Measurements from ENCODE around the gene CYREN. TPM values are rescaled to one million over a fixed set of nuclear protein-coding genes. Genes with fewer than 3 reads are reported as not detected.

The CYREN gene
- total and polyA plus RNA-seq, 2 of the 13 experiments (the other 11 are each of a cell fraction or from before 2014, with no cell fraction given) = 20.7 to 60.7 TPM

GRCh38 chr7:135217645-135218509 is 47.4 kb upstream of the CYREN start (continued):
- TF ChIP-seq, protein P1, sequence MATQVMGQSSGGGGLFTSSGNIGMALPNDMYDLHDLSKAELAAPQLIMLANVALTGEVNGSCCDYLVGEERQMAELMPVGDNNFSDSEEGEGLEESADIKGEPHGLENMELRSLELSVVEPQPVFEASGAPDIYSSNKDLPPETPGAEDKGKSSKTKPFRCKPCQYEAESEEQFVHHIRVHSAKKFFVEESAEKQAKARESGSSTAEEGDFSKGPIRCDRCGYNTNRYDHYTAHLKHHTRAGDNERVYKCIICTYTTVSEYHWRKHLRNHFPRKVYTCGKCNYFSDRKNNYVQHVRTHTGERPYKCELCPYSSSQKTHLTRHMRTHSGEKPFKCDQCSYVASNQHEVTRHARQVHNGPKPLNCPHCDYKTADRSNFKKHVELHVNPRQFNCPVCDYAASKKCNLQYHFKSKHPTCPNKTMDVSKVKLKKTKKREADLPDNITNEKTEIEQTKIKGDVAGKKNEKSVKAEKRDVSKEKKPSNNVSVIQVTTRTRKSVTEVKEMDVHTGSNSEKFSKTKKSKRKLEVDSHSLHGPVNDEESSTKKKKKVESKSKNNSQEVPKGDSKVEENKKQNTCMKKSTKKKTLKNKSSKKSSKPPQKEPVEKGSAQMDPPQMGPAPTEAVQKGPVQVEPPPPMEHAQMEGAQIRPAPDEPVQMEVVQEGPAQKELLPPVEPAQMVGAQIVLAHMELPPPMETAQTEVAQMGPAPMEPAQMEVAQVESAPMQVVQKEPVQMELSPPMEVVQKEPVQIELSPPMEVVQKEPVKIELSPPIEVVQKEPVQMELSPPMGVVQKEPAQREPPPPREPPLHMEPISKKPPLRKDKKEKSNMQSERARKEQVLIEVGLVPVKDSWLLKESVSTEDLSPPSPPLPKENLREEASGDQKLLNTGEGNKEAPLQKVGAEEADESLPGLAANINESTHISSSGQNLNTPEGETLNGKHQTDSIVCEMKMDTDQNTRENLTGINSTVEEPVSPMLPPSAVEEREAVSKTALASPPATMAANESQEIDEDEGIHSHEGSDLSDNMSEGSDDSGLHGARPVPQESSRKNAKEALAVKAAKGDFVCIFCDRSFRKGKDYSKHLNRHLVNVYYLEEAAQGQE (IDR thresholded peaks at IDR 0.05; ENCODE audit: borderline replicate concordance in 1 of 2, low read depth in 1 of 2, low read length in 2 of 2) = no peak
- no peak for TF ChIP-seq ZHX1 (CRISPR knock-in tag; IDR thresholded peaks at IDR 0.05; ENCODE audit: low read depth)
- no peak for TF ChIP-seq SMAD1 (CRISPR knock-in tag; IDR thresholded peaks at IDR 0.05; ENCODE audit: borderline replicate concordance, low read depth)
- TF ChIP-seq MXD4 (CRISPR knock-in tag; IDR thresholded peaks at IDR 0.05) = no peak
- TF ChIP-seq, protein P2, sequence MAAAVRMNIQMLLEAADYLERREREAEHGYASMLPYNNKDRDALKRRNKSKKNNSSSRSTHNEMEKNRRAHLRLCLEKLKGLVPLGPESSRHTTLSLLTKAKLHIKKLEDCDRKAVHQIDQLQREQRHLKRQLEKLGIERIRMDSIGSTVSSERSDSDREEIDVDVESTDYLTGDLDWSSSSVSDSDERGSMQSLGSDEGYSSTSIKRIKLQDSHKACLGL (CRISPR knock-in tag; IDR thresholded peaks at IDR 0.05) = no peak
- no peak for TF ChIP-seq POLR2AphosphoS2 (IDR thresholded peaks at IDR 0.05; ENCODE audit: low read depth, low read length)
- no peak for TF ChIP-seq EZH2 (conservative IDR thresholded peaks at IDR 0.05; ENCODE audit: low read depth, low read length)
- TF ChIP-seq RARA (CRISPR knock-in tag; IDR thresholded peaks at IDR 0.05) = no peak
- TF ChIP-seq MLX (CRISPR knock-in tag; IDR thresholded peaks at IDR 0.05) = no peak
- no peak for TF ChIP-seq HDAC6 (IDR thresholded peaks at IDR 0.05; ENCODE audit: low read depth, low read length)
- TF ChIP-seq ZBTB39 (CRISPR knock-in tag; IDR thresholded peaks at IDR 0.05) = 0 out of 2 replicates have a peak, but pooled peaks have one; percentile 54
- TF ChIP-seq FOXP4 (CRISPR knock-in tag; IDR thresholded peaks at IDR 0.05) = peak; percentile 31; the same call in 1 of the 2 replicates
- TF ChIP-seq HHEX (CRISPR knock-in tag; IDR thresholded peaks at IDR 0.05) = no peak
- TF ChIP-seq ERF (CRISPR knock-in tag; IDR thresholded peaks at IDR 0.05) = no peak
- TF ChIP-seq ZNF883 (CRISPR knock-in tag; IDR thresholded peaks at IDR 0.05; ENCODE audit: not compliant biosample characterization) = no peak
